Measurements from ENCODE around the gene GALNT9.

GALNT9 gene

DNA sequence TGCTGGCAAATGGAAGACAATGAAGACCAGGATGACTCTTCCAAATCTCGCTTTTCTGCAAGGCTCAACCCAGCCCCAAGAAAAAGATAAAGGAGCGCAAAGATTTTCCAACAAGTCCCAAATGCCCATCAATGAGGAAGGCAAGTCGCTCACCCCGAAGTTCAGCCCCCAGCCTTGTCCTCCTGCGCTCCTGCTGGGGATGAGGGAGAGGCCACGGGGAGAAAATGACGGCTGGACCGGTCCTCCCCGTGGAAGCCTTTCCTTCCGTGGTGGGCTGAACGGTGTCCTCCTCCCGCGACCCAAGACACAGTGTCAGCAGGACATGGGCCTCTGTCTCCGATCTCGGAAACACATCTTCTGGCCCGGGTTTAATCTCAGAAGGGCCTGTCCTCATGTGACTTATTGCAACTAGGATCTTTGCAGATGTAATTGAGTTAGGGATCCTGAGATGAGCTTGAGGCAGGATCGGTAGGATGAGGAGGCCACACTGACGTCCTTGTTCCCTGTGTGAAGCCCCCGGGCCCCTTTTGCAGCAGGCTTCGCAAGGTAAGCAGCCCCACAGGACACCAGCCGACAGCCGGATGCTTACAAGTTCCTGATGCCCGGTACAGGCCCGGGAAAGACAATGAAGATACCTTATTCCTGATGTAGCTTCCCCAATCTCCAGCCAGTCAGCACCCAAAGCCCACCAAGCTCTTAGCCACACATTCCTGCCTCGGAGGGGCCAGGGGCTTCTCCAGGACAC is 64.2 kb downstream of the GALNT9 start:
- Histone ChIP-seq H3K4me3 (ENCODE audit: low read length in 2 of 2) (no peak overlapping the region), H2BK5ac (ENCODE audit: low read length) (no peak overlapping the region), H3K4me1 (ENCODE audit: control insufficient read depth in 2 of 2, insufficient read depth in 1 of 2, low read depth in 1 of 2, low read length in 2 of 2) (no peaks in the 10 kb centered on the region), H4K91ac (ENCODE audit: low read depth, low read length, poor library complexity) (no peak overlapping the region), H3K36me3 (replicated peaks in 1 of 2; ENCODE audit: control insufficient read depth in 2 of 2, insufficient read depth in 2 of 2, low read length in 2 of 2) (no peaks in the 10 kb centered on the region), H3K23ac (ENCODE audit: low read depth, low read length, poor library complexity) (peak overlapping the region; percentile 43), H3K9ac (ENCODE audit: low read depth, low read length, poor library complexity) (no peak overlapping the region), H3K27ac (replicated peaks; ENCODE audit: low read length) (no peak overlapping the region), H3K79me1 (ENCODE audit: low read depth, low read length) (no peaks in the 10 kb centered on the region), H3K18ac (ENCODE audit: low read length) (peak overlapping the region; percentile 19), H3K9me3 (replicated peaks in 1 of 2; ENCODE audit: control insufficient read depth in 2 of 2, insufficient read depth in 1 of 2, low read depth in 1 of 2, low read length in 2 of 2) (peaks cover 0 to 5% of the 10 kb centered on the region in 2 donors), H3K4me2 (ENCODE audit: insufficient read depth, low read length, poor library complexity, severe bottlenecking) (no peak overlapping the region), H2BK12ac (ENCODE audit: low read length) (no peak overlapping the region), H3K27me3 (ENCODE audit: control insufficient read depth in 3 of 3, insufficient read depth in 3 of 3, low read depth in 1 of 3, low read length in 3 of 3) (peaks cover 0 to 21% (median 4%) of the 10 kb centered on the region in 3 experiments), H2AFZ (ENCODE audit: low read length) (no peak overlapping the region), H3K14ac (ENCODE audit: low read length) (no peak overlapping the region), H3K4ac (ENCODE audit: low read length) (no peak overlapping the region), H2BK15ac (ENCODE audit: low read length) (no peak overlapping the region), H4K8ac (ENCODE audit: low read depth, low read length) (no peak overlapping the region), H2BK120ac (ENCODE audit: low read depth, low read length) (no peak overlapping the region), H2AK5ac (ENCODE audit: low read depth, low read length) (no peak overlapping the region)
- WGBS, 2 donors (ENCODE audit: extremely low coverage in 2 of 2, insufficient read length in 2 of 2, insufficient replicate concordance in 1 of 2) = no CpG with 5 or more reads among the region's 25 CpGs
- DNase-seq (ENCODE audit: low spot score) = no peak

DNA sequence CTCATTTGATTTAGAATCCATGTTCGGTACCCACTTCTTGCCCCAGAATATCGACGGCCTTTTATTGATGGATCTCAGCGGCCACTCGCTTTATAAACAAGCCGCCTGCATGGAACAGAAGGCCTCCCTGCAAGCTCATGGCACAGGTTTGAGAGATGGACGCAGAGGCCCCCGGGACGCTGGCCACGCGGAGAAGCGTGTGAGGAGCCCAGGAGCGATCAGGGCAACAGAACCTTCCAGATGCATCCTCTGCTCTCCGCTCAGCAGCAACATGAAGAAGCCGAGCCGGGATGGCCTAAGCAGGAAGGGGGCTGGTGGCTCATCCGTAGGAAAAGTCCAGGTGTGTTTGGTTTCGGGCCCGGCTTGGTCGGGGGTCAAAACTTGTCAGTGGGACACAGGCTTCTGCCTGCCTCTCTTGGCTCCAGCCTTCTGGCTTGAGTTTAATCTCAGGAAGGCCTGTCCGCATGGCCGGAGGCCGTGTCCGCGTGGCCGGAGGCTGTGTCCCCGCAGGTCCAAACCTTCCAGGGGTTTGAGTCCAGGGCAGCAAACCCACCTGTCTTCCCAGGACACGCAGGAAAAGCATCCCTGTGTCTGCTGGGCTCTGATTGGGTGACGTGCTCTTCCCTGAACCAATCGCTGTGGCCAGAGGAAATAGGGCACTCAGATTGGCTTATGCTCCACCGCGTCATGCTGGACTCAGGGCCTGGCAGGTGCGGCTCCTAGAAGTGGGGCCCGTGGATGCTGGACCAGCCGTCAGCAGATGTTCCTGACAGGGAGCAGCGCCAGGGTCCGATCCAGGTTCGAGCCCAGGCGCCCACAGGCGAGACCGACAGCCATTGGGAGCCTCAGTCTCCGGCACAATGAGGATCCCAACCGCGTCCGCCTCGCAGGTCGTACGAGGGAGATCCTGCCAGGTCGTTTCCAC is 65.0 kb downstream of the GALNT9 start:
- no CpG with 5 or more reads among the region's 49 CpGs for WGBS, 2 donors (ENCODE audit: extremely low coverage in 2 of 2, insufficient read length in 2 of 2, insufficient replicate concordance in 1 of 2)
- no peak overlapping the region for H4K8ac ChIP-seq (ENCODE audit: low read depth, low read length)
- no peak overlapping the region for H3K4me3 ChIP-seq (ENCODE audit: low read length in 2 of 2)
- H2AK5ac ChIP-seq (ENCODE audit: low read depth, low read length) = no peak overlapping the region
- H2BK5ac ChIP-seq (ENCODE audit: low read length) = no peak overlapping the region
- H3K4me1 ChIP-seq (ENCODE audit: control insufficient read depth in 2 of 2, insufficient read depth in 1 of 2, low read depth in 1 of 2, low read length in 2 of 2) = no peaks in the 10 kb centered on the region
- no peak overlapping the region for H3K4ac ChIP-seq (ENCODE audit: low read length)
- no peak overlapping the region for H2BK15ac ChIP-seq (ENCODE audit: low read length)
- H2AFZ ChIP-seq (ENCODE audit: low read length) = no peak overlapping the region
- peak overlapping the region; percentile 55 for H3K23ac ChIP-seq (ENCODE audit: low read depth, low read length, poor library complexity)
- H3K36me3 ChIP-seq (replicated peaks in 1 of 2; ENCODE audit: control insufficient read depth in 2 of 2, insufficient read depth in 2 of 2, low read length in 2 of 2) = no peaks in the 10 kb centered on the region
- peaks cover 0 to 15% (median 4%) of the 10 kb centered on the region in 3 experiments for H3K27me3 ChIP-seq (ENCODE audit: control insufficient read depth in 3 of 3, insufficient read depth in 3 of 3, low read depth in 1 of 3, low read length in 3 of 3)
- no peaks in the 10 kb centered on the region for H3K79me1 ChIP-seq (ENCODE audit: low read depth, low read length)
- H2BK12ac ChIP-seq (ENCODE audit: low read length) = peak overlapping the region; percentile 22
- peak overlapping the region; percentile 57 for H3K18ac ChIP-seq (ENCODE audit: low read length)
- H3K27ac ChIP-seq (replicated peaks; ENCODE audit: low read length) = no peak overlapping the region
- peak overlapping the region; percentile 11 for H3K4me2 ChIP-seq (ENCODE audit: insufficient read depth, low read length, poor library complexity, severe bottlenecking)
- no peak overlapping the region for H2BK120ac ChIP-seq (ENCODE audit: low read depth, low read length)
- no peak for DNase-seq (ENCODE audit: low spot score)
- no peak overlapping the region for H4K91ac ChIP-seq (ENCODE audit: low read depth, low read length, poor library complexity)
- no peak overlapping the region for H3K9ac ChIP-seq (ENCODE audit: low read depth, low read length, poor library complexity)
- peak overlapping the region; percentile 71 for H3K14ac ChIP-seq (ENCODE audit: low read length)
- peaks cover 0 to 5% of the 10 kb centered on the region in 2 donors for H3K9me3 ChIP-seq (replicated peaks in 1 of 2; ENCODE audit: control insufficient read depth in 2 of 2, insufficient read depth in 1 of 2, low read depth in 1 of 2, low read length in 2 of 2)

DNA sequence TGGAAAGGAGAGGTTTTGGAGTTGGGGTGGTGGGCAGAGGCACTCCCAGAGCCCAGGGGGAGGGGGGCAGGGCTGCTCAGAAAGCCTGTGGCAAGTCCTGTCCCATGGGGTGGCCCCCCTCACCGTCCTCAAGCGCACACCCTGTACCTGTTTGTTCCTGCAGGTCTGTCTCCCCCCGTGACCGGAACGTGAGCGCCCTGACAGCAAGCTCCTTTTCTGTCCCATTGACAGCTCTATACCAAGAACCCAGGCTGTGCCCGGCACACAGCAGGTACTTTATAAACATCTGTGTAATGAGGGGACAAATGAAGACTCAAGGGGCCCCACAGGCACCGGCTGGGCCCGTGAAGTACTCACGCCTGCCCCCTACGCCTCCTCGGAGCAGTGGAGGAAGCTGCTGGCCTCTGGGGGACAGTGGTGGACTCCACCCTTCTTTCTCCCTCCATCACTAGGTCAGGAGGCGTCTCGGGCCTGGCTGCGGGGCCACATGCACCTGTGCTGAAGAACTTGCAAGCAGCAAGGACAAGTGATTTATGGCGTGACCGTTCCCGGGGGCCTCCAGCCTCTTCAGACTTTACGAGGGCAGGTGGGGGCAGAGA is 65.8 kb downstream of the GALNT9 start:
- Histone ChIP-seq H2BK12ac (ENCODE audit: low read length) (no peak overlapping the region), H3K4me2 (ENCODE audit: insufficient read depth, low read length, poor library complexity, severe bottlenecking) (no peak overlapping the region), H3K27me3 (ENCODE audit: control insufficient read depth in 3 of 3, insufficient read depth in 3 of 3, low read depth in 1 of 3, low read length in 3 of 3) (peaks cover 0 to 20% (median 4%) of the 10 kb centered on the region in 3 experiments), H4K8ac (ENCODE audit: low read depth, low read length) (no peak overlapping the region), H3K36me3 (replicated peaks in 1 of 2; ENCODE audit: control insufficient read depth in 2 of 2, insufficient read depth in 2 of 2, low read length in 2 of 2) (no peaks in the 10 kb centered on the region), H3K18ac (ENCODE audit: low read length) (no peak overlapping the region), H2AFZ (ENCODE audit: low read length) (no peak overlapping the region), H2BK5ac (ENCODE audit: low read length) (peak overlapping the region; percentile 19), H2BK120ac (ENCODE audit: low read depth, low read length) (no peak overlapping the region), H3K27ac (replicated peaks; ENCODE audit: low read length) (no peak overlapping the region), H2BK15ac (ENCODE audit: low read length) (no peak overlapping the region), H4K91ac (ENCODE audit: low read depth, low read length, poor library complexity) (no peak overlapping the region), H3K14ac (ENCODE audit: low read length) (no peak overlapping the region), H2AK5ac (ENCODE audit: low read depth, low read length) (no peak overlapping the region), H3K9ac (ENCODE audit: low read depth, low read length, poor library complexity) (no peak overlapping the region), H3K4ac (ENCODE audit: low read length) (no peak overlapping the region), H3K23ac (ENCODE audit: low read depth, low read length, poor library complexity) (no peak overlapping the region), H3K9me3 (replicated peaks in 1 of 2; ENCODE audit: control insufficient read depth in 2 of 2, insufficient read depth in 1 of 2, low read depth in 1 of 2, low read length in 2 of 2) (peaks cover 0 to 5% of the 10 kb centered on the region in 2 donors), H3K4me1 (ENCODE audit: control insufficient read depth in 2 of 2, insufficient read depth in 1 of 2, low read depth in 1 of 2, low read length in 2 of 2) (no peaks in the 10 kb centered on the region), H3K79me1 (ENCODE audit: low read depth, low read length) (no peaks in the 10 kb centered on the region), H3K4me3 (ENCODE audit: low read length in 2 of 2) (no peak overlapping the region)
- no peak for DNase-seq (ENCODE audit: low spot score)
- no CpG with 5 or more reads among the region's 19 CpGs for WGBS, 2 donors (ENCODE audit: extremely low coverage in 2 of 2, insufficient read length in 2 of 2, insufficient replicate concordance in 1 of 2)

GRCh38 chr12:132263061-132263360 is 66.4 kb downstream of the GALNT9 start:
- no peak overlapping the region for H2BK15ac ChIP-seq (ENCODE audit: low read length)
- H3K18ac ChIP-seq (ENCODE audit: low read length) = peak overlapping the region; percentile 38
- no peak overlapping the region for H2BK12ac ChIP-seq (ENCODE audit: low read length)
- WGBS, 2 donors (ENCODE audit: extremely low coverage in 2 of 2, insufficient read length in 2 of 2, insufficient replicate concordance in 1 of 2) = no CpG with 5 or more reads among the region's 8 CpGs
- H3K23ac ChIP-seq (ENCODE audit: low read depth, low read length, poor library complexity) = no peak overlapping the region
- no peak for DNase-seq (ENCODE audit: low spot score)
- no peak overlapping the region for H3K4ac ChIP-seq (ENCODE audit: low read length)
- H3K36me3 ChIP-seq (replicated peaks in 1 of 2; ENCODE audit: control insufficient read depth in 2 of 2, insufficient read depth in 2 of 2, low read length in 2 of 2) = no peaks in the 10 kb centered on the region
- H2AFZ ChIP-seq (ENCODE audit: low read length) = no peak overlapping the region
- H3K79me1 ChIP-seq (ENCODE audit: low read depth, low read length) = no peaks in the 10 kb centered on the region
- peak overlapping the region; percentile 56 for H3K14ac ChIP-seq (ENCODE audit: low read length)
- H2BK120ac ChIP-seq (ENCODE audit: low read depth, low read length) = no peak overlapping the region
- no peak overlapping the region for H3K4me2 ChIP-seq (ENCODE audit: insufficient read depth, low read length, poor library complexity, severe bottlenecking)
- no peak overlapping the region for H3K27ac ChIP-seq (replicated peaks; ENCODE audit: low read length)
- no peak overlapping the region for H3K9ac ChIP-seq (ENCODE audit: low read depth, low read length, poor library complexity)
- no peak overlapping the region for H3K4me3 ChIP-seq (ENCODE audit: low read length in 2 of 2)
- peaks cover 0 to 4% of the 10 kb centered on the region in 2 donors for H3K9me3 ChIP-seq (replicated peaks in 1 of 2; ENCODE audit: control insufficient read depth in 2 of 2, insufficient read depth in 1 of 2, low read depth in 1 of 2, low read length in 2 of 2)
- H3K4me1 ChIP-seq (ENCODE audit: control insufficient read depth in 2 of 2, insufficient read depth in 1 of 2, low read depth in 1 of 2, low read length in 2 of 2) = no peaks in the 10 kb centered on the region
- H4K91ac ChIP-seq (ENCODE audit: low read depth, low read length, poor library complexity) = no peak overlapping the region
- H2AK5ac ChIP-seq (ENCODE audit: low read depth, low read length) = peak overlapping the region; percentile 81
- no peak overlapping the region for H4K8ac ChIP-seq (ENCODE audit: low read depth, low read length)
- H3K27me3 ChIP-seq (ENCODE audit: control insufficient read depth in 3 of 3, insufficient read depth in 3 of 3, low read depth in 1 of 3, low read length in 3 of 3) = peaks cover 0 to 20% (median 4%) of the 10 kb centered on the region in 3 experiments
- H2BK5ac ChIP-seq (ENCODE audit: low read length) = no peak overlapping the region
